Endothelial cell of umbilical vein (primary cell): Measurements from ENCODE around the gene PPP2R2C. TPM values are rescaled to one million over a fixed set of nuclear protein-coding genes. Genes with fewer than 3 reads are reported as not detected.

Experiments
- BruUV-seq: library from RNA; stranded (reverse); fragments of 400-500 nt; replicated peaks from 2 replicates; lab custom pipeline; 2021; lab: Mats Ljungman, UMichigan
- CTCF ChIA-PET: fragments of 300-600, 350-600 bp; sonication (Branson Sonifier 250); formaldehyde crosslinking; loops from one replicate; lab custom pipeline; 2021; ENCODE audit warnings: antibody characterized with exemption, inconsistent platforms; lab: Charles Lee
- POLR2A ChIA-PET: fragments of 300-600, 350-600 bp; sonication (Branson Sonifier 250); formaldehyde crosslinking; loops from one replicate; lab custom pipeline; 2021; ENCODE audit warnings: antibody characterized with exemption, inconsistent platforms; lab: Charles Lee
- DNase-seq: peaks from one replicate; pipeline ENCODE4 v3.0.0-alpha.2; 2011; ENCODE audit warnings: low read depth, low spot score
- FAIRE-seq: peaks from 2 replicates; lab custom pipeline; 2011; peaks lifted over from hg19 to GRCh38; lab: Jason Lieb, UNC
- H2AFZ ChIP-seq: 2 replicates; pipeline ENCODE4 v1.6.0; 2012; ENCODE audit warnings: low read depth, low read length, control low read depth, inconsistent platforms
- H3K27ac ChIP-seq: 2 replicates; pipeline ENCODE4 v1.5.1; 2011; ENCODE audit warnings: low read depth, mild to moderate bottlenecking, control low read depth, low read length, moderate library complexity; ENCODE audit not compliant: insufficient read depth
- H3K27me3 ChIP-seq, 2 experiments: 2 replicates each; pipeline versions ENCODE4 v1.6.0 to v1.6.1; 2011; ENCODE audit warnings: low read length in 2 of 2, mixed read lengths in 1 of 2; ENCODE audit not compliant: control insufficient read depth in 2 of 2, insufficient read depth in 2 of 2
- H3K36me3 ChIP-seq, 2 experiments: 2 replicates in 1 of 2; 3 replicates in 1 of 2; pipeline ENCODE4 v1.5.1; 2011; ENCODE audit warnings: low read length in 2 of 2, mild to moderate bottlenecking in 1 of 2, moderate library complexity in 1 of 2; ENCODE audit not compliant: control insufficient read depth in 2 of 2, insufficient read depth in 2 of 2; ENCODE audit errors: extremely low read depth in 1 of 2
- H3K4me1 ChIP-seq: 3 replicates; pipeline ENCODE4 v1.5.1; 2011; ENCODE audit warnings: mild to moderate bottlenecking, low read length; ENCODE audit not compliant: control insufficient read depth, insufficient read depth; ENCODE audit errors: extremely low read depth
- H3K4me2 ChIP-seq: 2 replicates; pipeline ENCODE4 v1.6.1; 2011; ENCODE audit warnings: low read length, control low read depth, mixed read lengths; ENCODE audit not compliant: insufficient read depth
- H3K4me3 ChIP-seq, 3 experiments: fragments of 200-600 bp in 1 of 3; sonication (generic), shearing (Covaris generic) in 1 of 3; replicated peaks in 1 of 3; 2 replicates each; pipeline ENCODE4 v1.5.1; 2011 to 2016; ENCODE audit warnings: control low read depth in 3 of 3, low read length in 3 of 3, mild to moderate bottlenecking in 2 of 3, inconsistent platforms in 1 of 3, low read depth in 1 of 3, moderate library complexity in 1 of 3; ENCODE audit not compliant: insufficient read depth in 1 of 3
- H3K79me2 ChIP-seq: 2 replicates; pipeline ENCODE4 v1.6.0; 2012; ENCODE audit warnings: low read length, inconsistent platforms; ENCODE audit not compliant: control insufficient read depth, insufficient read depth
- H3K9ac ChIP-seq: replicated peaks from 2 replicates; pipeline ENCODE3; 2011; ENCODE audit warnings: low read length, control low read depth; ENCODE audit not compliant: insufficient read depth; ENCODE audit errors: extremely low read depth
- H3K9me1 ChIP-seq: replicated peaks from 3 replicates; pipeline ENCODE4 v1.6.0; 2011; ENCODE audit warnings: mild to moderate bottlenecking, low read length; ENCODE audit not compliant: control insufficient read depth, insufficient read depth; ENCODE audit errors: extremely low read depth
- H3K9me3 ChIP-seq: replicated peaks from 2 replicates; pipeline ENCODE4 v1.5.1; 2012; ENCODE audit warnings: low read length, inconsistent platforms; ENCODE audit not compliant: control insufficient read depth, insufficient read depth
- H4K20me1 ChIP-seq: replicated peaks from 2 replicates; pipeline ENCODE3; 2011; ENCODE audit warnings: mild to moderate bottlenecking, low read length; ENCODE audit not compliant: control insufficient read depth, insufficient read depth; ENCODE audit errors: extremely low read depth
- CTCF ChIP-seq, 2 donors: IDR thresholded peaks; 1 replicate in 1 of 2; 2 replicates in 1 of 2; pipeline ENCODE4 v1.5.1; 2011; ENCODE audit warnings: low read length in 2 of 2, mild to moderate bottlenecking in 2 of 2, moderate library complexity in 2 of 2, control low read depth in 1 of 2, inconsistent platforms in 1 of 2, low read depth in 1 of 2; ENCODE audit not compliant: insufficient read depth in 1 of 2; ENCODE audit errors: extremely low read depth in 1 of 2
- EZH2 ChIP-seq: IDR thresholded peaks from 2 replicates; pipeline ENCODE4 v1.6.1; 2012; ENCODE audit warnings: borderline replicate concordance, low read depth, mild to moderate bottlenecking, moderate library complexity, low read length, inconsistent platforms; ENCODE audit not compliant: severe bottlenecking
- FOS ChIP-seq: IDR thresholded peaks from 2 replicates; pipeline ENCODE4 v1.6.1; 2011; ENCODE audit warnings: mild to moderate bottlenecking, low read length, moderate library complexity, borderline replicate concordance; ENCODE audit not compliant: insufficient read depth
- GATA2 ChIP-seq: IDR thresholded peaks from 2 replicates; pipeline ENCODE4 v1.7.0; 2011; ENCODE audit warnings: low read depth, mild to moderate bottlenecking, moderate library complexity, mixed read lengths, low read length; ENCODE audit not compliant: insufficient read length, insufficient read depth
- JUN ChIP-seq: IDR thresholded peaks from 2 replicates; pipeline ENCODE4 v1.6.1; 2011; ENCODE audit warnings: borderline replicate concordance, low read depth; ENCODE audit not compliant: insufficient read length, insufficient read depth
- MAX ChIP-seq: IDR thresholded peaks from 2 replicates; pipeline ENCODE4 v1.6.1; 2011; ENCODE audit not compliant: insufficient read depth, insufficient read length
- MYC ChIP-seq: IDR thresholded peaks from one replicate; pipeline ENCODE4 v1.6.1; 2011; ENCODE audit warnings: mild to moderate bottlenecking, low read depth, low read length
- POLR2A ChIP-seq: IDR thresholded peaks from 2 replicates; pipeline ENCODE4 v1.6.1; 2012; ENCODE audit warnings: low read depth, mild to moderate bottlenecking, control low read depth, low read length
- POLR2AphosphoS5 ChIP-seq: IDR thresholded peaks from 2 replicates; pipeline ENCODE4 v1.6.1; 2012; ENCODE audit warnings: low read depth, mild to moderate bottlenecking, control low read depth, low read length, moderate library complexity; ENCODE audit not compliant: insufficient read depth
- dilution Hi-C: fragments of 300-500 bp; cut with MboI; formaldehyde crosslinking; loops from one replicate; pipeline ENCODE4 v1.15.0; 2019; ENCODE audit warnings: low sequenced_read_pairs; ENCODE audit not compliant: extremely low pct_ligation_motif_present
- intact Hi-C: fragments of 100-400 bp; cut with micrococcal nuclease; formaldehyde crosslinking; loops from one replicate; pipeline ENCODE4 v1.10.0; 2022
- polyA plus RNA-seq, 4 experiments: library from polyadenylated mRNA; depleted of rRNA in 3 of 4; stranded (reverse) in 3 of 4; unstranded in 1 of 4; fragments of >200 nt; gene quantifications; 2 replicates each; pipeline versions ENCODE4 v1.2.1 to v1.2.3, GENCODE V29; 2011 to 2012; ENCODE audit warnings: missing spikeins in 1 of 4
- total RNA-seq: library from RNA; stranded (reverse); gene quantifications from 2 replicates; pipeline ENCODE4 v1.2.3, GENCODE V29; 2021

PPP2R2C gene
- total and polyA plus RNA-seq, 2 donors (not counting 3 experiments of a cell fraction or from before 2014, with no cell fraction given): 0.03 to 0.09 TPM

- no peak overlapping the region for H3K4me3 ChIP-seq
- no peaks in the 10 kb centered on the region for H4K20me1 ChIP-seq
- H3K79me2 ChIP-seq: no peaks in the 10 kb centered on the region
- FAIRE-seq (no peak), DNase-seq (no peak)
- H3K9me1 ChIP-seq: no peaks in the 10 kb centered on the region
- H2AFZ ChIP-seq: no peak overlapping the region
- ChIA-PET POLR2A (no interaction called here), CTCF (no interaction called here)
- H3K27ac ChIP-seq: no peak overlapping the region
- H3K4me2 ChIP-seq: no peak overlapping the region
- no peaks in the 10 kb centered on the region for H3K9me3 ChIP-seq
- intact Hi-C loops (no loop called here), dilution Hi-C loops (no loop called here)
- BruUV-seq: no TSS peak
- no peak overlapping the region for H3K9ac ChIP-seq
- H3K4me1 ChIP-seq: no peaks in the 10 kb centered on the region
- TF ChIP-seq MYC (no peak), EZH2 (no peak), JUN (no peak), FOS (no peak), CTCF (IDR thresholded peaks at IDR 0.05; ENCODE audit: extremely low read depth in 1 of 2, insufficient read depth in 1 of 2, low read depth in 1 of 2, low read length in 2 of 2) (no peak), POLR2A (no peak), POLR2AphosphoS5 (no peak), GATA2 (no peak), MAX (no peak)
- H3K36me3 ChIP-seq: no peaks in the 10 kb centered on the region
- no peaks in the 10 kb centered on the region for H3K27me3 ChIP-seq
These were observed 50.3 kb downstream of the PPP2R2C start for GRCh38 chr4:6422105-6422504.
